ENCODE measurements around the gene KDM4C.

GRCh38 chr9:6802926-6803325 lies 45.2 kb downstream of the KDM4C start:
- TF ChIP-seq CTCF (IDR thresholded peaks at IDR 0.05) (no peak), EP300 (IDR thresholded peaks at IDR 0.05) (no peak)
